Panc1 (cell line): ENCODE results near the gene HS6ST3. TPM values are rescaled to one million over a fixed set of nuclear protein-coding genes. Genes with fewer than 3 reads are reported as not detected.

Source experiments
- ATAC-seq: fragments of 200-7000 bp; cut with Tn5 transposase; 2 replicates; pipeline ENCODE4 v1.9.1; 2020; ENCODE audit warnings: mild to moderate bottlenecking, moderate library complexity
- BruUV-seq: library from RNA; stranded (reverse); fragments of 400-500 nt; replicated peaks from 2 replicates; lab custom pipeline; 2021; lab: Mats Ljungman, UMichigan
- CTCF ChIA-PET: fragments of 300-600 bp; sonication (Branson Sonifier 250); formaldehyde crosslinking; loops from one replicate; lab custom pipeline; 2022; ENCODE audit warnings: antibody characterized with exemption; lab: Charles Lee
- POLR2A ChIA-PET: fragments of 300-600 bp; sonication (Branson Sonifier 250); formaldehyde crosslinking; loops from one replicate; lab custom pipeline; 2022; ENCODE audit warnings: antibody characterized with exemption; lab: Charles Lee
- DNase-seq: peaks from one replicate; pipeline ENCODE4 v3.0.0-alpha.2; 2010; ENCODE audit warnings: low read depth, low spot score
- H3K27ac ChIP-seq: 2 replicates; pipeline ENCODE4 v1.5.1; 2011; ENCODE audit warnings: mild to moderate bottlenecking, low read length, inconsistent platforms
- H3K27me3 ChIP-seq: fragments of 200-500 bp; sonication (Bioruptor generic); 2 replicates; pipeline ENCODE4 v1.6.0; 2014; ENCODE audit warnings: low read length, inconsistent platforms; ENCODE audit not compliant: control insufficient read depth, insufficient read depth
- H3K36me3 ChIP-seq: fragments of 200-500 bp; sonication (Bioruptor generic); 2 replicates; pipeline ENCODE4 v1.5.1; 2014; ENCODE audit warnings: inconsistent platforms, mild to moderate bottlenecking, low read length, moderate library complexity; ENCODE audit not compliant: control insufficient read depth, insufficient read depth
- H3K4me1 ChIP-seq: 2 replicates; pipeline ENCODE4 v1.5.1; 2011; ENCODE audit warnings: inconsistent platforms, mild to moderate bottlenecking, low read length, moderate library complexity; ENCODE audit not compliant: control insufficient read depth, insufficient read depth
- H3K4me3 ChIP-seq, 2 experiments: 2 replicates each; pipeline ENCODE4 v1.5.1; 2011 to 2012; ENCODE audit warnings: low read depth in 2 of 2, low read length in 2 of 2, mild to moderate bottlenecking in 2 of 2, inconsistent platforms in 1 of 2, moderate library complexity in 1 of 2
- H3K9me3 ChIP-seq: fragments of 200-500 bp; sonication (Bioruptor generic); 2 replicates; pipeline ENCODE4 v1.5.1; 2014; ENCODE audit warnings: low read depth, mild to moderate bottlenecking, inconsistent platforms, low read length, moderate library complexity; ENCODE audit not compliant: control insufficient read depth, insufficient read depth
- POLR2AphosphoS5 ChIP-seq: IDR thresholded peaks from 2 replicates; pipeline ENCODE4 v1.6.1; 2012; ENCODE audit warnings: mild to moderate bottlenecking, low read depth, low read length, moderate library complexity
- SIN3A ChIP-seq: IDR thresholded peaks from 2 replicates; pipeline ENCODE4 v1.6.1; 2012; ENCODE audit warnings: low read depth, mild to moderate bottlenecking, low read length, moderate library complexity, borderline replicate concordance; ENCODE audit not compliant: insufficient read depth
- TCF7L2 ChIP-seq: IDR thresholded peaks from 2 replicates; pipeline ENCODE4 v1.6.1; 2011; ENCODE audit warnings: mild to moderate bottlenecking, low read depth, low read length, inconsistent platforms
- in situ Hi-C: cut with HindIII; loops from 2 replicates; pipeline ENCODE4 v1.10.0; 2016; ENCODE audit warnings: low sequenced_read_pairs, low pct_unique_long_range_greater_than_20kb
- intact Hi-C: fragments of 100-400 bp; cut with micrococcal nuclease; formaldehyde crosslinking; loops from one replicate; pipeline ENCODE4 v1.10.0; 2022; ENCODE audit not compliant: unreplicated experiment
- total RNA-seq: library from RNA; stranded (reverse); gene quantifications from one replicate; pipeline ENCODE4 v1.2.1, GENCODE V29; 2021; ENCODE audit not compliant: unreplicated experiment
- TF ChIP-seq, protein P1 (sequence below), 2 experiments: IDR thresholded peaks; 2 replicates each; pipeline ENCODE4 v1.6.1; 2011 to 2012; ENCODE audit warnings: low read depth in 2 of 2, control low read depth in 1 of 2, low read length in 1 of 2, mild to moderate bottlenecking in 1 of 2, moderate library complexity in 1 of 2; ENCODE audit not compliant: insufficient read depth in 1 of 2
- TF ChIP-seq, protein P2 (sequence below): fragments of 450-650 bp; IDR thresholded peaks from 2 replicates; pipeline ENCODE4 v1.5.1; 2017; ENCODE audit warnings: mild to moderate bottlenecking

Gene HS6ST3
- total RNA-seq, 1 experiment from 2014 or later, result 0.13 TPM

DNA sequence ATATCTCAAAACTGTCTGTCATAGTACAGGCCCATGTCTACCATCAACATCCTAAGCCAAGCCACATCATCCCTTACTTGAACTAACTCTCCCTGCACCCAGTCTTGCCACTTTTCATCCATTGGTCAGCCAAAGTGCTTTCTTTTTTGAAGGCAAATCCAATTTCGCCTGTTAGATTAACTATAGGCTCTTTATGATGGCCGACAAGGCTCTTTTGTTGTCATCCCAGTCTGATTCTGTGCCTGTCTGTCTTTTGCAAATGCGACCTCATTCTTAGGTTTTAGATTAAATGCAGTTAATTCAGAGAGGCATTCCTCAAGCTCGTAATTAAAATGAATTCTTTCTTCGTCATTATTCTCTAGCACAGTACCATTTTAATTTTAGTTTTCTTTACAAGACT is 148.3 kb downstream of the HS6ST3 start:
- Histone ChIP-seq H3K27ac (no peak overlapping the region), H3K27me3 (no peaks in the 10 kb centered on the region), H3K4me1 (no peaks in the 10 kb centered on the region), H3K9me3 (no peaks in the 10 kb centered on the region), H3K4me3 (no peak overlapping the region), H3K36me3 (no peaks in the 10 kb centered on the region)
- intact Hi-C loops (no loop called here), in situ Hi-C loops (no loop called here)
- CTCF ChIA-PET, result no interaction called here
- POLR2A ChIA-PET, result no interaction called here
- DNase-seq (no peak), ATAC-seq (no peak)
- TF ChIP-seq, protein P1, sequence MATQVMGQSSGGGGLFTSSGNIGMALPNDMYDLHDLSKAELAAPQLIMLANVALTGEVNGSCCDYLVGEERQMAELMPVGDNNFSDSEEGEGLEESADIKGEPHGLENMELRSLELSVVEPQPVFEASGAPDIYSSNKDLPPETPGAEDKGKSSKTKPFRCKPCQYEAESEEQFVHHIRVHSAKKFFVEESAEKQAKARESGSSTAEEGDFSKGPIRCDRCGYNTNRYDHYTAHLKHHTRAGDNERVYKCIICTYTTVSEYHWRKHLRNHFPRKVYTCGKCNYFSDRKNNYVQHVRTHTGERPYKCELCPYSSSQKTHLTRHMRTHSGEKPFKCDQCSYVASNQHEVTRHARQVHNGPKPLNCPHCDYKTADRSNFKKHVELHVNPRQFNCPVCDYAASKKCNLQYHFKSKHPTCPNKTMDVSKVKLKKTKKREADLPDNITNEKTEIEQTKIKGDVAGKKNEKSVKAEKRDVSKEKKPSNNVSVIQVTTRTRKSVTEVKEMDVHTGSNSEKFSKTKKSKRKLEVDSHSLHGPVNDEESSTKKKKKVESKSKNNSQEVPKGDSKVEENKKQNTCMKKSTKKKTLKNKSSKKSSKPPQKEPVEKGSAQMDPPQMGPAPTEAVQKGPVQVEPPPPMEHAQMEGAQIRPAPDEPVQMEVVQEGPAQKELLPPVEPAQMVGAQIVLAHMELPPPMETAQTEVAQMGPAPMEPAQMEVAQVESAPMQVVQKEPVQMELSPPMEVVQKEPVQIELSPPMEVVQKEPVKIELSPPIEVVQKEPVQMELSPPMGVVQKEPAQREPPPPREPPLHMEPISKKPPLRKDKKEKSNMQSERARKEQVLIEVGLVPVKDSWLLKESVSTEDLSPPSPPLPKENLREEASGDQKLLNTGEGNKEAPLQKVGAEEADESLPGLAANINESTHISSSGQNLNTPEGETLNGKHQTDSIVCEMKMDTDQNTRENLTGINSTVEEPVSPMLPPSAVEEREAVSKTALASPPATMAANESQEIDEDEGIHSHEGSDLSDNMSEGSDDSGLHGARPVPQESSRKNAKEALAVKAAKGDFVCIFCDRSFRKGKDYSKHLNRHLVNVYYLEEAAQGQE (IDR thresholded peaks at IDR 0.05; ENCODE audit: insufficient read depth in 1 of 2, low read depth in 2 of 2, low read length in 1 of 2), result no peak
- TF ChIP-seq, protein P2, sequence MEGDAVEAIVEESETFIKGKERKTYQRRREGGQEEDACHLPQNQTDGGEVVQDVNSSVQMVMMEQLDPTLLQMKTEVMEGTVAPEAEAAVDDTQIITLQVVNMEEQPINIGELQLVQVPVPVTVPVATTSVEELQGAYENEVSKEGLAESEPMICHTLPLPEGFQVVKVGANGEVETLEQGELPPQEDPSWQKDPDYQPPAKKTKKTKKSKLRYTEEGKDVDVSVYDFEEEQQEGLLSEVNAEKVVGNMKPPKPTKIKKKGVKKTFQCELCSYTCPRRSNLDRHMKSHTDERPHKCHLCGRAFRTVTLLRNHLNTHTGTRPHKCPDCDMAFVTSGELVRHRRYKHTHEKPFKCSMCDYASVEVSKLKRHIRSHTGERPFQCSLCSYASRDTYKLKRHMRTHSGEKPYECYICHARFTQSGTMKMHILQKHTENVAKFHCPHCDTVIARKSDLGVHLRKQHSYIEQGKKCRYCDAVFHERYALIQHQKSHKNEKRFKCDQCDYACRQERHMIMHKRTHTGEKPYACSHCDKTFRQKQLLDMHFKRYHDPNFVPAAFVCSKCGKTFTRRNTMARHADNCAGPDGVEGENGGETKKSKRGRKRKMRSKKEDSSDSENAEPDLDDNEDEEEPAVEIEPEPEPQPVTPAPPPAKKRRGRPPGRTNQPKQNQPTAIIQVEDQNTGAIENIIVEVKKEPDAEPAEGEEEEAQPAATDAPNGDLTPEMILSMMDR, result no peak
- TF ChIP-seq TCF7L2 (no peak), SIN3A (no peak), POLR2AphosphoS5 (no peak)
- no TSS peak for BruUV-seq

DNA sequence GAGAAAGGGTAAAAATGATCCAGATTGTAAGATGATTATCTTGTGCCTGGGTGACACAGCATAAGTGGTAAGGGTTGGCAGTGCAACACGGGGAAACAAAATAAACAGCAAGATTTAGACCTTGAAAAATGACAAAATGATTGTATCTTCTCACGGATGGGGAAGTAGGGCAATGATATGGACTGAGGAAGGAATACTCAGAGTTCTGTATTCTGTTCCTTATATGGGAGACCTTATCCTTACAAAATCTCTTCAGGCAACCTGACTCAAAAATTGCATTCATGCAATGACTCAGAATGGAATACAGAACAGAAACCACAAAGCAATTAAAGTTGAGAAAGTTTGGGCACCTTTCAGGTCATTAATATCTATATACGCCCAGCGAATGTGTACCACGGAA is 149.0 kb downstream of the HS6ST3 start:
- TF ChIP-seq, protein P1 (IDR thresholded peaks at IDR 0.05; ENCODE audit: insufficient read depth in 1 of 2, low read depth in 2 of 2, low read length in 1 of 2), result no peak
- TF ChIP-seq SIN3A (no peak), POLR2AphosphoS5 (no peak)
- TF ChIP-seq, protein P2, result no peak
- intact Hi-C loops, result no loop called here
- ChIA-PET POLR2A (no interaction called here), CTCF (no interaction called here)
- Histone ChIP-seq H3K27ac (no peak overlapping the region), H3K36me3 (no peaks in the 10 kb centered on the region), H3K9me3 (no peaks in the 10 kb centered on the region), H3K4me1 (no peaks in the 10 kb centered on the region), H3K27me3 (no peaks in the 10 kb centered on the region), H3K4me3 (no peak overlapping the region)
- no TSS peak for BruUV-seq
- ATAC-seq (no peak), DNase-seq (no peak)
- in situ Hi-C loops, result no loop called here
